B cell (primary cell): ENCODE results near the gene JAK2. TPM values are rescaled to one million over a fixed set of nuclear protein-coding genes. Genes with fewer than 3 reads are reported as not detected.
A peak's percentile ranks its signal among the peaks of the same experiment; 100 is the strongest.

Experiments used
- ATAC-seq: fragments of 200-7000 bp; cut with Tn5 transposase; one replicate; pipeline ENCODE4 v1.10.0; 2021; ENCODE audit warnings: low read depth, mild to moderate bottlenecking, moderate number of reproducible peaks, moderate library complexity
- CTCF ChIA-PET: fragments of 350-600 bp; sonication (Branson Sonifier 250); formaldehyde crosslinking; loops from one replicate; lab custom pipeline; 2021; ENCODE audit warnings: antibody characterized with exemption, inconsistent platforms; lab: Charles Lee
- POLR2A ChIA-PET: fragments of 350-600 bp; sonication (Branson Sonifier 250); formaldehyde crosslinking; loops from one replicate; lab custom pipeline; 2021; ENCODE audit warnings: antibody characterized with exemption; lab: Charles Lee
- DNase-seq: peaks from one replicate; pipeline ENCODE4 v3.0.0; 2013
- H2AFZ ChIP-seq: 2 replicates; pipeline ENCODE4 v1.6.1; 2012; ENCODE audit warnings: mild to moderate bottlenecking, low read depth, low read length; ENCODE audit not compliant: insufficient read depth, poor library complexity, severe bottlenecking
- H3K27ac ChIP-seq, 2 donors: 1 replicate in 1 of 2; 2 replicates in 1 of 2; pipeline ENCODE4 v1.5.1; 2012 to 2013; ENCODE audit warnings: low read length in 2 of 2, mild to moderate bottlenecking in 2 of 2, moderate library complexity in 1 of 2
- H3K27me3 ChIP-seq, 4 experiments: fragments of 200-600 bp in 1 of 4; sonication (generic) in 1 of 4; replicated peaks in 1 of 4; 1 replicate in 2 of 4; 2 replicates in 2 of 4; pipeline versions ENCODE4 v1.6.1 to v1.7.0; 2013 to 2016; ENCODE audit warnings: low read length in 3 of 4, mild to moderate bottlenecking in 2 of 4, mixed read lengths in 1 of 4, moderate library complexity in 1 of 4; ENCODE audit not compliant: insufficient read depth in 4 of 4, control insufficient read depth in 3 of 4; ENCODE audit errors: control extremely low read depth in 1 of 4
- H3K36me3 ChIP-seq, 2 experiments: replicated peaks in 1 of 2; 1 replicate in 1 of 2; 2 replicates in 1 of 2; pipeline versions ENCODE4 v1.6.1 to v1.7.1; 2013; ENCODE audit warnings: low read length in 1 of 2; ENCODE audit not compliant: insufficient read depth in 2 of 2, control insufficient read depth in 1 of 2; ENCODE audit errors: control extremely low read depth in 1 of 2, extremely low read depth in 1 of 2
- H3K4me1 ChIP-seq, 2 donors: fragments of 200-600 bp in 1 of 2; sonication (generic) in 1 of 2; 1 replicate in 1 of 2; 2 replicates in 1 of 2; pipeline versions ENCODE4 v1.5.1 to v1.6.1; 2013 to 2017; ENCODE audit warnings: low read length in 2 of 2; ENCODE audit not compliant: control insufficient read depth in 2 of 2, insufficient read depth in 2 of 2
- H3K4me2 ChIP-seq: replicated peaks from 2 replicates; pipeline ENCODE3; 2012; ENCODE audit warnings: mild to moderate bottlenecking, low read depth, low read length; ENCODE audit not compliant: poor library complexity, severe bottlenecking
- H3K4me3 ChIP-seq, 5 experiments: fragments of 200-600 bp in 1 of 5; sonication (generic) in 1 of 5; 1 replicate in 3 of 5; 2 replicates in 2 of 5; pipeline versions ENCODE4 v1.5.1 to v1.7.0; 2011 to 2016; ENCODE audit warnings: low read length in 4 of 5, mild to moderate bottlenecking in 4 of 5, low read depth in 2 of 5, control low read depth in 1 of 5, moderate library complexity in 1 of 5; ENCODE audit not compliant: insufficient read depth in 1 of 5; ENCODE audit errors: control extremely low read depth in 1 of 5, extremely low read depth in 1 of 5
- H3K79me2 ChIP-seq: fragments of 200-600 bp; sonication (generic); one replicate; pipeline ENCODE4 v1.6.0; 2016; ENCODE audit warnings: low read length; ENCODE audit not compliant: control insufficient read depth, insufficient read depth
- H3K9ac ChIP-seq: fragments of 200-600 bp; sonication (generic); 2 replicates; pipeline ENCODE4 v1.6.1; 2017; ENCODE audit warnings: mild to moderate bottlenecking, low read length, moderate library complexity
- H3K9me3 ChIP-seq, 3 donors: one replicate each; pipeline versions ENCODE4 v1.6.1 to v1.7.1; 2013; ENCODE audit warnings: low read length in 2 of 3; ENCODE audit not compliant: control insufficient read depth in 2 of 3, insufficient read depth in 1 of 3; ENCODE audit errors: control extremely low read depth in 1 of 3
- H4K20me1 ChIP-seq: 2 replicates; pipeline ENCODE4 v1.6.0; 2012; ENCODE audit warnings: mild to moderate bottlenecking, low read length; ENCODE audit not compliant: insufficient read depth, control insufficient read depth, poor library complexity, severe bottlenecking
- H3K27ac Mint-ChIP-seq: one replicate; pipeline ENCODE4 v1.8.0; 2021; ENCODE audit warnings: mixed read lengths
- H3K27me3 Mint-ChIP-seq: one replicate; pipeline ENCODE4 v1.8.0; 2021; ENCODE audit warnings: mixed read lengths
- H3K4me1 Mint-ChIP-seq: one replicate; pipeline ENCODE4 v1.8.0; 2021; ENCODE audit warnings: mixed read lengths
- H3K4me3 Mint-ChIP-seq: one replicate; pipeline ENCODE4 v1.8.0; 2021; ENCODE audit warnings: mixed read lengths
- H3K9me3 Mint-ChIP-seq: one replicate; pipeline ENCODE4 v1.8.0; 2022; ENCODE audit warnings: mixed read lengths; ENCODE audit not compliant: insufficient read depth
- CTCF ChIP-seq: fragments of 200-600 bp; IDR thresholded peaks from one replicate; pipeline ENCODE4 v1.8.0; 2022; ENCODE audit warnings: antibody characterized with exemption, mild to moderate bottlenecking
- EZH2 ChIP-seq: IDR thresholded peaks from 2 replicates; pipeline ENCODE4 v1.6.1; 2012; ENCODE audit warnings: borderline replicate concordance, low read depth, mild to moderate bottlenecking, moderate library complexity, low read length; ENCODE audit not compliant: insufficient read depth, poor library complexity, severe bottlenecking
- WGBS: methylation state at CpG from one replicate; pipeline ENCODE4 v1.1.5; 2013; ENCODE audit warnings: missing lambda C conversion rate; ENCODE audit not compliant: insufficient coverage; 5-methylcytosine and 5-hydroxymethylcytosine counted together
- intact Hi-C: fragments of 100-400 bp; cut with micrococcal nuclease; formaldehyde crosslinking; loops from one replicate; pipeline ENCODE4 v1.10.0; 2022
- polyA plus RNA-seq: library from polyadenylated mRNA; depleted of rRNA; stranded (reverse); fragments of >200 nt; gene quantifications from 2 replicates; pipeline ENCODE4 v1.2.3, GENCODE V29; 2012
- total RNA-seq, 2 donors: library from RNA; stranded (reverse); fragments of 120-200 nt in 1 of 2; gene quantifications; 1 replicate in 1 of 2; 2 replicates in 1 of 2; pipeline versions ENCODE4 v1.2.3 to v1.2.4, GENCODE V29; 2013 to 2022

Gene JAK2
- total and polyA plus RNA-seq, 2 donors (not counting 1 experiment from before 2014, with no cell fraction given), result 8.0 to 24.6 TPM

- Histone ChIP-seq H4K20me1 (no peaks in the 10 kb centered on the region), H2AFZ (peak overlapping the region; percentile 54)
- H3K9me3 Mint-ChIP-seq, result no peaks in the 10 kb centered on the region
These were observed 48.8 kb upstream of the JAK2 start for GRCh38 chr9:4936277-4936676.

More at GRCh38 chr9:4936277-4936676, 48.8 kb upstream of the JAK2 start:
- CTCF ChIA-PET, result interaction anchor here (1.5 kb wide), 1 partner anchor 48 kb away, joined by 3 read pairs; the partner anchor contains the start of gene JAK2
- peak overlapping the region; percentile 36 for H3K4me3 Mint-ChIP-seq
- H3K27ac Mint-ChIP-seq, result peak overlapping the region; percentile 11
- intact Hi-C loops, result no loop called here
- H3K27me3 Mint-ChIP-seq, result no peaks in the 10 kb centered on the region
- peaks cover 40 to 41% of the 10 kb centered on the region in 2 donors for H3K4me1 ChIP-seq
- H3K27me3 ChIP-seq, result no peaks in the 10 kb centered on the region
- WGBS, result 67% methylated on average over 1 of the region's 3 CpGs
- H3K9me3 ChIP-seq, result no peaks in the 10 kb centered on the region
- TF ChIP-seq CTCF (no peak), EZH2 (no peak)
- peak overlapping the region in 3 of 5 experiments; percentile 0 to 19 (median 16) for H3K4me3 ChIP-seq
- peak overlapping the region; percentile 25 for H3K9ac ChIP-seq
- H3K27ac ChIP-seq, result peak overlapping the region in 1 of 2 donors; percentile 25
- ATAC-seq (no peak), DNase-seq (peak; percentile 37)
- peak overlapping the region; percentile 59 for H3K4me2 ChIP-seq
- POLR2A ChIA-PET, result no interaction called here
- peaks cover 43% of the 10 kb centered on the region for H3K4me1 Mint-ChIP-seq
- H3K36me3 ChIP-seq, result no peaks in the 10 kb centered on the region
- H3K79me2 ChIP-seq, result no peaks in the 10 kb centered on the region
